ENCODE measurements around the gene PREX1.
"Not testable (repeated sequence)": the region's sequence is repeated elsewhere in the genome, so short reads cannot be mapped to it uniquely, and the experiment has no call there.

The PREX1 gene

GRCh38 chr20:48827855-48828733 lies at the start of gene PREX1:
Gene PREX1, minus strand, starts transcription at chr20:48827999. Its CDS starts 139 bp downstream, at chr20:48827860.
- FAIRE-seq, result no peak

GRCh38 chr20:48877304-48877703 lies 49.5 kb upstream of the PREX1 start:
- FAIRE-seq, result no peak

- FAIRE-seq, result no peak
Observed at GRCh38 chr20:48875914-48876240, 48.1 kb upstream of the PREX1 start.

GRCh38 chr20:48875233-48875913 lies 47.6 kb upstream of the PREX1 start:
- FAIRE-seq, result no peak

GRCh38 chr20:48869442-48869841 lies 41.6 kb upstream of the PREX1 start:
- FAIRE-seq, result not testable (repeated sequence)

- no peak for FAIRE-seq
Observed at GRCh38 chr20:48866936-48867335, 39.1 kb upstream of the PREX1 start.

- no peak for FAIRE-seq
Observed at GRCh38 chr20:48864738-48865318, 37.0 kb upstream of the PREX1 start.

- no peak for FAIRE-seq
Observed at GRCh38 chr20:48864254-48864653, 36.5 kb upstream of the PREX1 start.

- FAIRE-seq, result no peak
Observed at GRCh38 chr20:48862279-48862678, 34.5 kb upstream of the PREX1 start.

GRCh38 chr20:48861444-48861843 lies 33.6 kb upstream of the PREX1 start:
- FAIRE-seq, result no peak

- FAIRE-seq, result no peak
Observed at GRCh38 chr20:48858075-48858790, 30.4 kb upstream of the PREX1 start.

GRCh38 chr20:48856130-48856529 lies 28.3 kb upstream of the PREX1 start:
- FAIRE-seq, result no peak

- FAIRE-seq, result no peak
Observed at GRCh38 chr20:48855046-48855445, 27.2 kb upstream of the PREX1 start.

- FAIRE-seq, result no peak
Observed at GRCh38 chr20:48852609-48853008, 24.8 kb upstream of the PREX1 start.

GRCh38 chr20:48851579-48851978 lies 23.8 kb upstream of the PREX1 start:
- FAIRE-seq, result no peak

- FAIRE-seq, result no peak
Observed at GRCh38 chr20:48850977-48851299, 23.1 kb upstream of the PREX1 start.

GRCh38 chr20:48850257-48850976 lies 22.6 kb upstream of the PREX1 start:
- no peak for FAIRE-seq

GRCh38 chr20:48849779-48850178 lies 22.0 kb upstream of the PREX1 start:
- FAIRE-seq, result no peak

GRCh38 chr20:48849299-48849698 lies 21.5 kb upstream of the PREX1 start:
- no peak for FAIRE-seq

GRCh38 chr20:48847498-48848205 lies 19.9 kb upstream of the PREX1 start:
- FAIRE-seq, result no peak

- no peak for FAIRE-seq
Observed at GRCh38 chr20:48846516-48847492, 19.0 kb upstream of the PREX1 start.
